ENCODE results near the gene RAB4A.

RAB4A gene

GRCh38 chr1:229341774-229342655, 71.1 kb downstream of the RAB4A start:
- DNase-seq = peak; percentile 62

GRCh38 chr1:229342656-229343569, 72.0 kb downstream of the RAB4A start, which contains the start of gene CCSAP:
TSS of gene CCSAP (minus strand) at chr1:229343047. CDS start at chr1:229342465, 582 bp downstream.
- DNase-seq = no peak

DNA sequence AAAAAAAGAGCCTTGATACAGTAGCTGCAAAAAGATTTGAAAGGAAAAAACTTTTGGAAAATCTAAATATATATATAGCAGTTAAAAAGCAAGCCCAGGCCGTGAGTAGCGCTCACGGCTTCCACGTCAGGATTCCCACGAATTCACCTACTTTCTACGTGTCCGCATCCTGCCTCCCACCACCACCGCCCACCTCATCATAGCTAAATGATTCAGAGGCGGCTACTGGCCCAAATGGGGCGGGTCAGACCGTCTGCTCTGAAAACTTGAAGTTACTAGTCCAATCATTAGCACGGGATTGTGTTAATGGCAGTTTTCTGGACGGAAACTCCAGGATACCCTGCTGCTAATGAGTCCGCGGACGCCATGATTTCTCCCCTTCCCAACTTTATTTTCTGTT, 73.2 kb downstream of the RAB4A start:
- no peak for DNase-seq

GRCh38 chr1:229344937-229345684, 74.2 kb downstream of the RAB4A start:
- no peak for DNase-seq

DNA sequence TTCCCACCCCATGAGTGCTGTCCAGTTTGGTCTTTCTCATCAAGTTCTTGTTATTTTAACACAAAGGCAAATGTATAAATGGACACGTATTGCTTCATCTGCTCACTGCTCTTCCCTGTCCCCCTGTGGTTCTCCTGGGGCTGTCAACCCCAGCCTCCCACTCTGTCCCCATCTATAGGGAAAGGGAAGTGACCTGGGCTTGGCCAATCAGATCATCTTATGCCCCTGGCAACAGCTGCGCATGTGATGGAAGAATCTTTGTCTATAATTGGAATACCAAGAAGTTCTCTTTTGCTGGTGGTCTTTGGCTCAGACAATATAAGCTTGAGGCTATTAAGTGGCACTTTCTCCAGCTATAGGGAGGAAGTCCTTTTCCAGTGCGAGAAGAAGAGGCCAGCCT, 76.6 kb downstream of the RAB4A start:
- DNase-seq = no peak

DNA sequence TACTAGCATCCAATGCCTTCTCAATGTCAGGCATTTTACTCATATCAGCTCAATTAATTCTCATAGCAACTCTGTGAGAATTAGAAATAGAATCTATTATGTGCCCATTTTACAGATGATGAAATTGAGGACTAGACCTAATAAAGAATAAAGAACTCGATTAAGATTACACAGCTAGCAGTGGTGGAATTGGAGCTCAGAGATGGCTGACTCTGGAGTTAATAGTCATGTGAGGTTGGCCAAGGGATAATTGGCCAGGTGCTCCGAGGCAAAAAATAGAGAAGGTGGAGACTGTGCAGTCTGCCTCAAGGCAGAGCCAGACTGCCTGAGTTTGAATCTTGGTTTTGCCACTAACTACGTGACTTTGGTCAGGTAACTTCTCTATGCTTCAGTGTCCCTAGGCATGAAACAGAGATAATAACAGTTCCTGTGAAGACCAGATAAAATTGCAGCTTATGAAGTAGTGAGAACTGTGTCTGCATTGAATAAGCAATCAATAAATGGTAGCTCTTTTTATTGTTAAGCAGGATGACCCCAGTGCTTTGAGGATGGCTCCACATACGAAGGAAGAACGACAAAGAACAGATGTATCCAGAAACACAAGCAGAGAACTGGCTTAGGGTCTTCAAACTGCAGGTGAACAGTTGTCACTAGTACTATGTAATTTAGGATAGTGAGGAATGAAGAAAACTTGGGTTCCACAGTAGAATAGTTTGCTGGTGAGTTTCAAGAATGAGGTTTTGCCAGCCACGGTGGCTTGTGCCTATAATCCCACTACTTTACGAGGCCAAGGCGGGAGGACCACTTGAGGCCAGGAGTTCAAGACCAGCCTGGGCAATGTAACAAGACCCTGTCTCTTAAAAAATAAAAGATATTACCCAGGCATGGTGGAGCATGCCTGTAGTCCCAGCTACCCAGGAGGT, 78.8 kb downstream of the RAB4A start:
- no peak for DNase-seq

- DNase-seq = no peak
Observed at GRCh38 chr1:229352975-229353374, 82.1 kb downstream of the RAB4A start.

DNA sequence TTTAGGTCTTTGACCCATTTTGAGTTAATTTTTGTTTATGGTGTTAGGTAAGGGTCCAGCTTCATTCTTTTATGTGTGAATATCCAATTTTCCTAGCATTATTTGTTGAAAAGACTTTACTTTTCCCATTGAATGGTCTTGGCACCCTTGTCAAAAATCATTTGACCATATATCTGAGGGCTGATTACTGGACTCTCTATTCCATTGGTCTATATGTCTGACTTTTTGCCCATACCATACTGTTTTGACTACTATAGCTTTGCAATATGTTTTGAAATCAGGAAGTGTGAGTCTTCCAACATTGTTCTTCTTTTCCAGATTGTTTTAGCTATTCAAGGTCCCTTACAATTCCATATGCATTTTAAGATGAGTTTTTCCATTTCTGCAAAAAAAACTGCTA, 83.3 kb downstream of the RAB4A start:
- no peak for DNase-seq
